HG03558 (cell line): Measurements from ENCODE around the gene TCEAL3.
"Not testable (repeated sequence)": the region's sequence is repeated elsewhere in the genome, so short reads cannot be mapped to it uniquely, and the experiment has no call there.

Source experiments
- ATAC-seq: cut with Tn5 transposase; IDR thresholded peaks from one replicate; pipeline ENCODE4 v1.9.1; 2021; ENCODE audit warnings: moderate number of reproducible peaks; ENCODE audit not compliant: unreplicated experiment; ENCODE audit errors: extremely low read depth

The TCEAL3 gene

DNA sequence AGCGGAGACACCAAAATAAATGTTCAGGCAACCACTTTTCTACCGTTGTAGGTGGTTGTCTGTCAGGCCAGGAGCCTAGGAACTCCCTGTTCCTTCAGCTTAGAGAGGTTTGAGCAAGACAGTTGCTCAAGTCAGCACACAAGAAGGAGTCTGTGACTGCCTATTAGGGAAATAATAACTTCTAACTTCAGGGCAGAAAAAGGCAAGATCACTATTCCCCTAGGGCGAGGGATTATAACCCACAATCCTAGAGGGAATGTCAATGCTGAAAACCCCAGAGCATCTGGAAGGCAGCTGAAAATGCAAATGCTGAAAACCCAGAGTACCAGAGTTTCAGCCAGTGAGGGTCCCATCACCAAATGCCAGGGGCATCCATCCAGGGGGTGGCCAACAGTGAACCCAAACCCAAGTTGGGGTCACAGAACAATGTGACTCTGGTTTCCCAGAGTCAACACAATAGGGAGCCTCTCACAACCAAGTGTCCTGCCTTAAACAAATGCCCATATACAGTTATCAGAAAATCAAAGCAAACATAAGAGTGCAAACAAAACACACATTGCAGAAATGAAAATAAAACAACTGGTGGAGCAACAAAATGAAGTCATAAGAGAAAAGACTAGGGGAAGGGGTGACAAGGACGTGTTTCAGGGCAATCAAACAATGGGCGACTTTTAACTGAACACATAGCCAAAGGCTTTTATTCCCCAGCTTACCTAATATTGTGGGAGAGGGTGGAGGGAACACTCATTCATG is 51.1 kb downstream of the TCEAL3 start:
- ATAC-seq: no peak

- ATAC-seq: not testable (repeated sequence)
These were observed 51.7 kb downstream of the TCEAL3 start for GRCh38 chrX:103659460-103659859.
